ENCODE measurements around the gene SUFU. TPM values are rescaled to one million over a fixed set of nuclear protein-coding genes. Genes with fewer than 3 reads are reported as not detected.

Gene SUFU
- total RNA-seq, 4 donors from 2014 or later = 5.0 to 8.9 (median 6.8) TPM

DNA sequence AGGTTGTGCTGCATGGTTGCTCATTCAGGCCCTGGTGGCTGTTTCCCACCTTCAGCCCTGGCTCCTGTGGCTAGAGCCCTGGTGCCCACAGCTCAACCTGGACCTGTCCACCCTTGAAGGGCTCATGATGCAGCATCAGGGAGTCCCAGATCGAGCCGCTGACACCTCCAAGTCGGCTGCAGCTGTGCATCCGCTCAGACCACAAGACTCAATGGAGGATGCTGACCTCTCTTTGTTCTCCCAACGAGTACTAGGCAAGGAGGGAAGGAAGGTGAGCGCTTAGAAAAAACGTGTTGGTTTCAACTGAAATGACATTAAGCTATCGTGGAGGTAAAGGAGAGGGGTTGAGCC is 43.0 kb upstream of the SUFU start:
- 9 to 27% methylated on average over 7 to 8 of the region's 8 CpGs for whole genome bisulfite sequencing, 2 donors
- Histone ChIP-seq H3K27me3 (no peaks in the 10 kb centered on the region), H3K4me1 (peaks cover 3 to 34% (median 18%) of the 10 kb centered on the region in 3 donors), H3K27ac (peak overlapping the region; percentile 7 to 64 (median 56)), H3K9me3 (no peaks in the 10 kb centered on the region), H3K4me3 (peak overlapping the region; percentile 39 to 73 (median 59)), H3K36me3 (peaks cover 0 to 1% (median 0%) of the 10 kb centered on the region in 3 donors)
- intact Hi-C loops (cut with DNase I) = no loop called here
- TF ChIP-seq CTCF (IDR thresholded peaks at IDR 0.05) (no peak), POLR2A (IDR thresholded peaks at IDR 0.05) (no peak)
- no peak for DNase-seq

DNA sequence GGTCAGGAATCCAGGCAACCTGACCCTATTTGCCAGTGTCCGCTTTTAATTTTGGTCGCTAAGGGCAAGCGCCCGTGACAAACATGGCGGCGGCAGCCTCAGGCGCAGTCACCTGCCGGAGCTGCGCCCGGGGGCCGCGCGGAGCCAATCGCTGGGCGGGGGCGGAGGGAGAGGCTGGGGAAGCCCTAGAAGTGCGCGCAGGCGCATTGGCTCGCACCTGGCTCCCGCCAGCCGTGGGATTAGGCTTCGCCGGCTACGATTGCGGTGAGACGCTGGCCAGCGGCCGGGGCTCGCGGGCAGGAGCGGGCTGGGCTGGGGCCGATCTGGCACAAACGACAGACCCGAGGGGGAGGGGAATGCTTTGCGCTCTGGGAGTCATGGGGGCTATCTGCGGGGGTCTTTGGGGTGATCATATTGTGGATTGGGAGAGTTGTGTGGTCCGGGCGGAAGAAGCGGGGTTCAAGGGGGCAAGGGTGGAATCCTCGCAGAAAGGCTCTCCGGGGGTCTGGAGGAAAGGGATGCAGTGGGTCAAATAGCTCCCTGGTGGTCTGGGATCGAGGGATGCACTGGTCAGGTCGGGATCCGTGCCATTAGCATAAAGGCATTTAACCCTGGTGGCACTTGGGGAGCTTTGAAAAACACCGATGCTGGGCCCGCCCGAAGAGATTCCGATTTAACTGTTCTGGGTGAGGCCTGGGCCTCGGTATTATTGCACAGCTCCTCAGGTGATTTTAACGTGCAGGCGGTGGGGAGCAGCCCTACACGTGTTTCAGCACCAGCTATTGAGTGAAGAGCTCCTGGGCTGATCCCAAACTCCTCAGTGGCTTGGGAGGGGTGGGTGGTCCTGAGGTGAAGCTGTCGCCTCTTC is 42.4 kb upstream of the SUFU start:
- H3K27ac ChIP-seq = peak overlapping the region; percentile 7 to 64 (median 56)
- H3K4me3 ChIP-seq = peak overlapping the region; percentile 39 to 73 (median 59)
- DNase-seq = peak; percentile 31
- 3 to 13% methylated on average over 15 to 23 of the region's 54 CpGs for WGBS, 2 donors
- intact Hi-C loops (cut with DNase I) = no loop called here
- peaks cover 3 to 34% (median 18%) of the 10 kb centered on the region in 3 donors for H3K4me1 ChIP-seq
- H3K27me3 ChIP-seq = no peaks in the 10 kb centered on the region
- H3K36me3 ChIP-seq = no peaks in the 10 kb centered on the region
- H3K9me3 ChIP-seq = no peaks in the 10 kb centered on the region
- TF ChIP-seq POLR2A (IDR thresholded peaks at IDR 0.05) = peak in 1 of 4 donors; percentile 50
- no peak for TF ChIP-seq CTCF (IDR thresholded peaks at IDR 0.05)

- Histone ChIP-seq H3K4me3 (peak overlapping the region in 3 of 4 donors; percentile 15 to 44 (median 33)), H3K27me3 (no peaks in the 10 kb centered on the region), H3K36me3 (no peaks in the 10 kb centered on the region), H3K9me3 (no peaks in the 10 kb centered on the region), H3K4me1 (peaks cover 3 to 35% (median 18%) of the 10 kb centered on the region in 3 donors), H3K27ac (peak overlapping the region in 2 of 4 donors; percentile 26 to 53)
- WGBS, 2 donors = 64 to 87% methylated on average over 6 of the region's 6 CpGs
- intact Hi-C loops (cut with DNase I) = no loop called here
- TF ChIP-seq POLR2A (IDR thresholded peaks at IDR 0.05) (no peak), CTCF (IDR thresholded peaks at IDR 0.05) (no peak)
- no peak for DNase-seq
These were observed 41.2 kb upstream of the SUFU start for GRCh38 chr10:102462512-102463054.

GRCh38 chr10:102463983-102464382 is 39.8 kb upstream of the SUFU start:
- no peaks in the 10 kb centered on the region for H3K36me3 ChIP-seq
- H3K27ac ChIP-seq = peak overlapping the region in 1 of 4 donors; percentile 26
- DNase-seq = no peak
- no peaks in the 10 kb centered on the region for H3K9me3 ChIP-seq
- WGBS, 2 donors = 77 to 87% methylated on average over 7 to 10 of the region's 10 CpGs
- TF ChIP-seq CTCF (IDR thresholded peaks at IDR 0.05) (no peak), POLR2A (IDR thresholded peaks at IDR 0.05) (no peak)
- peaks cover 3 to 45% (median 18%) of the 10 kb centered on the region in 3 donors for H3K4me1 ChIP-seq
- intact Hi-C loops (cut with DNase I) = no loop called here
- H3K4me3 ChIP-seq = no peak overlapping the region
- H3K27me3 ChIP-seq = no peaks in the 10 kb centered on the region

GRCh38 chr10:102465466-102465865 is 38.3 kb upstream of the SUFU start:
- intact Hi-C loops (cut with DNase I) = no loop called here
- no peaks in the 10 kb centered on the region for H3K36me3 ChIP-seq
- H3K9me3 ChIP-seq = no peaks in the 10 kb centered on the region
- no peak overlapping the region for H3K27ac ChIP-seq
- peaks cover 3 to 45% (median 18%) of the 10 kb centered on the region in 3 donors for H3K4me1 ChIP-seq
- no peak overlapping the region for H3K4me3 ChIP-seq
- H3K27me3 ChIP-seq = no peaks in the 10 kb centered on the region
- 35 to 50% methylated on average over 2 of the region's 3 CpGs for WGBS, 2 donors
- TF ChIP-seq CTCF (IDR thresholded peaks at IDR 0.05) = no peak
- TF ChIP-seq POLR2A (IDR thresholded peaks at IDR 0.05) = no peak
- DNase-seq = no peak

All from esophagus squamous epithelium (tissue), 5 donors.